EH (cell line): Measurements from ENCODE around the gene PQBP1.

Experiments used
- DNase-seq: peaks from one replicate; pipeline ENCODE4 v3.0.0-alpha.2; 2015; ENCODE audit warnings: low read depth

The PQBP1 gene

GRCh38 chrX:48924270-48924669 is 26.5 kb downstream of the PQBP1 start:
- DNase-seq: no peak

- no peak for DNase-seq
These were observed 29.4 kb downstream of the PQBP1 start for GRCh38 chrX:48927123-48927522.

GRCh38 chrX:48927736-48928382 is 30.1 kb downstream of the PQBP1 start:
- DNase-seq: no peak

- no peak for DNase-seq
These were observed 36.0 kb downstream of the PQBP1 start for GRCh38 chrX:48933757-48934156.

- no peak for DNase-seq
These were observed 37.0 kb downstream of the PQBP1 start for GRCh38 chrX:48934581-48935300.

- DNase-seq: no peak
These were observed 37.6 kb downstream of the PQBP1 start for GRCh38 chrX:48935301-48935670.

- no peak for DNase-seq
These were observed 38.8 kb downstream of the PQBP1 start for GRCh38 chrX:48936429-48937053.

GRCh38 chrX:48937054-48937907 is 39.6 kb downstream of the PQBP1 start:
- DNase-seq: no peak

- DNase-seq: no peak
These were observed 41.1 kb downstream of the PQBP1 start for GRCh38 chrX:48938721-48939425.

- no peak for DNase-seq
These were observed 41.9 kb downstream of the PQBP1 start for GRCh38 chrX:48939524-48940228.

- no peak for DNase-seq
These were observed 42.8 kb downstream of the PQBP1 start for GRCh38 chrX:48940404-48940955.

- DNase-seq: no peak
These were observed 45.2 kb downstream of the PQBP1 start for GRCh38 chrX:48942895-48943294.

GRCh38 chrX:48945517-48946348 is 48.0 kb downstream of the PQBP1 start:
- DNase-seq: peak; percentile 54

- no peak for DNase-seq
These were observed 50.9 kb downstream of the PQBP1 start for GRCh38 chrX:48948589-48948988.
